Kidney (tissue), 14 donors: ENCODE results near the gene LYSMD1. TPM values are rescaled to one million over a fixed set of nuclear protein-coding genes. Genes with fewer than 3 reads are reported as not detected.

Experiments
- DNase-seq, 5 donors: peaks; one replicate each; pipeline ENCODE4 v3.0.0-alpha.2; 2013 to 2020
- FAIRE-seq: peaks from 2 replicates; lab custom pipeline; 2012; peaks lifted over from hg19 to GRCh38; lab: Jason Lieb, UNC
- H3K27ac ChIP-seq, 2 donors: one replicate each; pipeline ENCODE4 v1.7.0; 2013; ENCODE audit warnings: low read depth in 2 of 2, low read length in 2 of 2, inconsistent platforms in 1 of 2
- H3K27me3 ChIP-seq: one replicate; pipeline ENCODE4 v1.7.1; 2013; ENCODE audit warnings: low read length, inconsistent platforms; ENCODE audit not compliant: control insufficient read depth, insufficient read depth
- H3K36me3 ChIP-seq, 3 donors: one replicate each; pipeline versions ENCODE4 v1.7.0 to v1.7.1; 2013; ENCODE audit warnings: low read length in 3 of 3, control low read depth in 1 of 3, inconsistent platforms in 1 of 3; ENCODE audit not compliant: insufficient read depth in 3 of 3, control insufficient read depth in 2 of 3
- H3K4me1 ChIP-seq, 3 donors: one replicate each; pipeline versions ENCODE4 v1.7.0 to v1.7.1; 2013; ENCODE audit warnings: low read length in 3 of 3, inconsistent platforms in 1 of 3, low read depth in 1 of 3; ENCODE audit not compliant: control insufficient read depth in 2 of 3, insufficient read depth in 2 of 3
- H3K4me3 ChIP-seq, 3 donors: one replicate each; pipeline versions ENCODE4 v1.7.0 to v1.8.1; 2013; ENCODE audit warnings: low read length in 3 of 3, control low read depth in 1 of 3, inconsistent platforms in 1 of 3
- H3K9ac ChIP-seq, 3 donors: one replicate each; pipeline versions ENCODE4 v1.7.0 to v1.7.1; 2013; ENCODE audit warnings: low read length in 3 of 3, control low read depth in 1 of 3, inconsistent platforms in 1 of 3
- H3K9me3 ChIP-seq, 3 donors: one replicate each; pipeline versions ENCODE4 v1.7.0 to v1.7.1; 2013; ENCODE audit warnings: low read length in 3 of 3, control low read depth in 1 of 3, inconsistent platforms in 1 of 3; ENCODE audit not compliant: control insufficient read depth in 2 of 3, insufficient read depth in 1 of 3
- CTCF ChIP-seq: IDR thresholded peaks from 3 replicates; pipeline ENCODE4 v1.5.1; 2012; ENCODE audit warnings: mild to moderate bottlenecking, moderate library complexity, borderline replicate concordance; ENCODE audit not compliant: insufficient read depth; ENCODE audit errors: extremely low read depth
- intact Hi-C: fragments of 100-400 bp; cut with DNase I; formaldehyde crosslinking; loops from one replicate; pipeline ENCODE4 v1.11.1; 2022
- polyA plus RNA-seq: library from polyadenylated mRNA; stranded (reverse); fragments of 350-450 nt; fragmentation: Illumina TruSeq; extraction: RNeasy Lipid Tissue Mini Kit (QIAGEN cat#74804); gene quantifications from one replicate; pipeline ENCODE4 v1.2.3, GENCODE V29; 2014; ENCODE audit warnings: low read depth, low replicate concordance; ENCODE audit not compliant: insufficient read depth
- total RNA-seq: library from RNA; stranded (reverse); fragmentation: NEBNext Ultra II Directional; extraction: Animal tissue kit (Norgen Biotek cat#: 25700); gene quantifications from one replicate; pipeline ENCODE4 v1.2.1, GENCODE V29; 2021
- donor health status: control.
- donor health status: control.
- donor health status: control.
- donor health status: control.
- donor health status: control.
- donor health status: DM: yes; HTN: yes; CAD: no.
- donor health status: Normal renal cell carcinoma (clear cell type).

LYSMD1 gene
- total and polyA plus RNA-seq, 2 donors from 2014 or later: 7.9 to 9.1 TPM

GRCh38 chr1:151144474-151145303, 21.0 kb downstream of the LYSMD1 start:
- no peak overlapping the region for H3K9ac ChIP-seq
- peak in 3 of 5 donors; percentile 34 to 52 (median 44) for DNase-seq
- H3K27me3 ChIP-seq: no peaks in the 10 kb centered on the region
- intact Hi-C loops: no loop called here
- peak overlapping the region in 2 of 3 donors; percentile 24 to 68 for H3K4me3 ChIP-seq
- no peak for FAIRE-seq
- H3K36me3 ChIP-seq: peaks cover 0 to 2% (median 0%) of the 10 kb centered on the region in 3 donors
- TF ChIP-seq CTCF: no peak
- no peaks in the 10 kb centered on the region for H3K9me3 ChIP-seq
- no peak overlapping the region for H3K27ac ChIP-seq
- H3K4me1 ChIP-seq: peaks cover 0 to 33% (median 16%) of the 10 kb centered on the region in 3 donors

- peak in 2 of 5 donors; percentile 43 to 44 for DNase-seq
- FAIRE-seq: no peak
- no peak overlapping the region for H3K9ac ChIP-seq
Measured at GRCh38 chr1:151143986-151144385, 21.7 kb downstream of the LYSMD1 start.

GRCh38 chr1:151143057-151143435, 22.7 kb downstream of the LYSMD1 start:
- TF ChIP-seq CTCF: no peak
- Histone ChIP-seq H3K9me3 (no peaks in the 10 kb centered on the region), H3K27me3 (no peaks in the 10 kb centered on the region), H3K4me1 (peaks cover 0 to 32% (median 16%) of the 10 kb centered on the region in 3 donors), H3K4me3 (no peak overlapping the region), H3K9ac (no peak overlapping the region), H3K36me3 (peaks cover 0 to 2% (median 0%) of the 10 kb centered on the region in 3 donors), H3K27ac (no peak overlapping the region)
- intact Hi-C loops: no loop called here
- DNase-seq (no peak), FAIRE-seq (no peak)

More at GRCh38 chr1:151143986-151144385, 21.7 kb downstream of the LYSMD1 start:
- Histone ChIP-seq H3K36me3 (peaks cover 0 to 2% (median 0%) of the 10 kb centered on the region in 3 donors), H3K27me3 (no peaks in the 10 kb centered on the region), H3K27ac (no peak overlapping the region), H3K4me1 (peaks cover 0 to 33% (median 16%) of the 10 kb centered on the region in 3 donors), H3K4me3 (no peak overlapping the region), H3K9me3 (no peaks in the 10 kb centered on the region)
- intact Hi-C loops: no loop called here
- TF ChIP-seq CTCF: no peak
